Ammon's horn (tissue), 1 donor: ENCODE results near the gene CA7.

Source experiments
- DNase-seq: peaks from one replicate; pipeline ENCODE4 v3.0.0-alpha.2; 2016; ENCODE audit warnings: low spot score

Gene CA7

GRCh38 chr16:66844342-66845079, at the start of gene CA7:
Gene CA7, plus strand, starts transcription at chr16:66844414. Its CDS starts 74 bp downstream, at chr16:66844488.
- DNase-seq, result no peak

- DNase-seq, result no peak
Observed at GRCh38 chr16:66798161-66798560, 46.1 kb upstream of the CA7 start.

DNA sequence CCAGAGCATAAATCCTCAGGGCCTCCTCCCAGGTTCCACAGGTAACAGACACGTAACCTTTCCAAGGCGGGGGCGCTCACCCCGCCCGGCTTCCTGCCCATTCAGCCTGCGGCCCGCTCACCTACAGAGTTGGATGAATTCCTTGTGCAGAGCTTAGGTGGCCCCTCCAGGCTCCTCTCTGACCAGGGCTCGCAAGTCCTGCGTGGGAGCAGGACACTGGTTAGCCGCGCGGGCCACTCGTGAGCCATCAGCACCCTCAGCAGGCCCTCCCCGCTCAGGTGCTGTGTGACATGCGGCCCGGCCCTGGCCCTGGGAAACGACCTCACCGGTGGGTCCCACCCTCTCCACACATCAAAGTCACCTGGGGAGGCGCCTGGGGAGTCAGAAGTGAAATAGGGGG, 43.4 kb upstream of the CA7 start:
- DNase-seq, result no peak

DNA sequence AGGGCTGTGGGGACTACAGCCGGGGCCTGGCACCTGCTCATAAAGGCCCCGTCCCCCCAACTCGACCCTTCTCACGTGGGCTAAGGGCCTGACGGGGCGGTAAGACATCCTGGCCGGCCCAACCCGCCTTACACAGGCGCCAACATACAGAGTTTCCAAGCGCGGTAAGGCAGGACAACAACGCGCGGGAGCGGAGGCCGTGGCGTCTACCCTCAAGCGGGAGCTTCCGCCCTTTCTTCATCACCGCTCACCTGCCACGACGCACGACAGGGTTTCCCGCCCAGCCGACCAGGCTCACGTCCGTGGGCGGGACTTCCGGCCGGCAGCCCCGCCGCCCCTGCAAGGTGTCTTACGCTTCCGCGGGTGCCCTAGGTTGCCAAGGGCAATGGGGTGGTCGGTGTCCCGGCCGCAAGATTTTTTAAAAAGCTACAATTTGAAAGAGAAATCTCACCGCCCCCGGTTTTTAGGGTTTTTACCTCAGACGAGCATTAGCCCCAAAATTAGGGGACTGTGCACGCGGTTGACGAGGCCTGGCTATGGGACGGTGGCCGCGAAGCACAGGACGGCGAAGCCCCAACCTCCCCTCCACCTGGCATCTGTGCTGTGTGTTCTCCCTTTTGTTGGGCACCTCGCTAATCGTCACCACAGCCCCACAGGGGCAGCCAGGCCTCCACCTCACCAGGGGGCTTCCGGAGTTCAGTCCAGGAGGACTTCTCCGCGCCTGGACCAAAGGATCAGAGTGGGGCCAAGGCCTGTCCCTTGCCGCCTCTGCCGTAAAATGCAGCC, 42.7 kb upstream of the CA7 start, which contains the start of gene TERB1:
TSS of gene TERB1 (minus strand) at position 265 of the 786 bp plus-strand sequence. CDS start 4,786 bp downstream, outside the sequence.
- no peak for DNase-seq

- no peak for DNase-seq
Observed at GRCh38 chr16:66802159-66802558, 42.1 kb upstream of the CA7 start.

GRCh38 chr16:66809765-66810164, 34.4 kb upstream of the CA7 start:
- no peak for DNase-seq

DNA sequence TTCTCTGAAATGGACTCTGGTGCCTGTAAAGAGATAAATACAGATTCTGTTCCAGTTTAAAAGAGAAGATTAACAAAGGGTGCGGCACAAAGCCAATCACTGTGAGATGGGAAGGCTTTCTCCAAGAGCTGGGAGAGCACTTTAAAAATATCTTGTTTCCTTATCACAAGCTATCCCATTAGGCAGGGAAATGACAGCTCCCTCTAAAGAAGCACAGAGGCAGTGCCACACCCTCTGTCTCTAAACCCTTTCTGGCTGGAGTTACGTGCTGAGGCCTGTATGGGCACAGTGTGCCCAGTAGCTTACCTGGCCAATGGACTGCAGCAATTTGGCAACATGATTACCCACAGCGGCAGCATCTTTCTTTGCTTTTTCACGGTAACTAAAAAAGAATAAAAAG, 33.8 kb upstream of the CA7 start:
- no peak for DNase-seq

- DNase-seq, result peak; percentile 27
Observed at GRCh38 chr16:66811043-66811442, 33.2 kb upstream of the CA7 start.

DNA sequence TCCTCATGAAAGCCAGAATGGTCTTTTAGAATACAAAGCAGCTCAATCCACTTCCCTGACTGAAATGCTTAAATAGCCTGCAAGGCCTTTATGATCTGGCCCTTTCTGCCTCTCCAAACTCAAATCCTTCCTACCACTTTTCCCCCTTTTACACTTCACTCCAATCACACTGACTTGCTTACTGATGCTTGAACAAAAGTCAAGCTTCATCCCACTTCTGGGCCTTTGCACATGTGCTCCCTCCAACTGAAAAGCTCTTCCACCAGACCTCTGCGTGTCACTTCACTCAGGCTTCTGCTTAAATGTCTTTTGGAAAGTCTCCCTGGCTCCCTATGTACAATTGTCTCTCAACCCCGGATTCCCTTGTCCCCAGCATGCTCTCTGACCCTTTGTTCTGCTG, 29.5 kb upstream of the CA7 start:
- no peak for DNase-seq

DNA sequence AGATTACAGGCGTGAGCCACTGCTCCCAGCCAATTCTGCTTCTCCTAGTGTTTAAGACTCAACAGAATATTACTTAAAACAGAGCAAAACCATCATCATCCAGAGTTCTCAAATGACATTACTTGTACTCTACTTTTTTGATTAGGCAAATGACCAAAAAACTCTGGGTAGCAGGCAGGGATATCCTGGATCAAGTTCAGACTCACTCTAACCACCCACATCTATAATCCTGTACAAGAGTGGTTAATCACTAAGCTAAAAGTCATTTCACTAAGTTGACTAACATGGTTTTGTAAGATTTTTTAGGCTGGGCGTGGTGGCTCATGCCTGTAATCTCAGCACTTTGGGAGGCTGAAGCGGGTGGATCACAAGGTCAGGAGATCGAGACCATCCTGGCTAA, 20.2 kb upstream of the CA7 start:
- no peak for DNase-seq

GRCh38 chr16:66830422-66831404, 13.5 kb upstream of the CA7 start, which contains the start of gene NAE1:
Gene NAE1, minus strand, starts transcription at chr16:66830976. Its CDS starts 77 bp downstream, at chr16:66830899.
- DNase-seq, result peak; percentile 89

GRCh38 chr16:66832190-66832589, 12.0 kb upstream of the CA7 start:
- no peak for DNase-seq

- no peak for DNase-seq
Observed at GRCh38 chr16:66832661-66833305, 11.4 kb upstream of the CA7 start.

DNA sequence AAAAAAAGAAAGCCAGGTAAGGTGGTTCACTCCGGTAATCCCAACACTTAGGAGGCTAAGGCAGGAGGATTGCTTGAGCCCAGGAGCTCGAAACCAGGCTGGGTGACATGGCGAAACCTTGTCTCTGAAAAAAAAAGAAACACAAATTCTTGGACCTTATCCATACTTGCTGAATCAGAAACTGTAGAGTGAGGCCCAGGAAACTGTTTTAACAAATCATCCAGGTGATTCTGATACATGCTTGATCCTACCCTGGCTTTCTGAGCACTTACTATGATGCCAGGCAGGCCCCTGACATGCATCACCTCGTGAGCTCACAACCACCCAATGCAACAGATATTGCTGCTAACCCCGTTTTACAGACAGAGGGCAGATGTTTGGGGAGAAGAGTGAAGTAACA, 9.5 kb upstream of the CA7 start:
- DNase-seq, result no peak

GRCh38 chr16:66840883-66841282, 3.3 kb upstream of the CA7 start:
- DNase-seq, result no peak

DNA sequence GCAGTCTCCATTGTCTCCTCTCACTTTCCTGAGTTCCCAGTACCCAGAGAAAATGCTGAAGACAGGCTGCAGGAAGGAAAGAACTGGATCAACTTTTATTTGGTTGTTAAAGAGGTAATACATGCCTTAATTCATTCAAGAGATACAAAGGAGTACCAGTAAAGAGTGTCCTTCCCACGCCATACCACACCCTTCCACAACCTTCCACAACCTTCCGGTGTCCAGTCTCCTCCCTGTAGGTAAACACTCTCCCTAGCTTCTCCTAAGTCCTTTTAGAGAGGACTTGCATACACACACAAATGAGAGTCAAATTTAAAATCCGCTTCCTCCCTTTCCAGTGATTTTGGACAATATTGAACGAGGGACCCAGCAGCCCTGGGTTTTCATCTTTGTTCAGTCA, 2.8 kb upstream of the CA7 start:
- no peak for DNase-seq

- no peak for DNase-seq
Observed at GRCh38 chr16:66842765-66843164, 1.4 kb upstream of the CA7 start.

GRCh38 chr16:66843191-66843590, 1.0 kb upstream of the CA7 start:
- DNase-seq, result no peak

- no peak for DNase-seq
Observed at GRCh38 chr16:66844009-66844341, 239 bp upstream of the CA7 start.

- no peak for DNase-seq
Observed at GRCh38 chr16:66845080-66845410, 831 bp downstream of the CA7 start.

DNA sequence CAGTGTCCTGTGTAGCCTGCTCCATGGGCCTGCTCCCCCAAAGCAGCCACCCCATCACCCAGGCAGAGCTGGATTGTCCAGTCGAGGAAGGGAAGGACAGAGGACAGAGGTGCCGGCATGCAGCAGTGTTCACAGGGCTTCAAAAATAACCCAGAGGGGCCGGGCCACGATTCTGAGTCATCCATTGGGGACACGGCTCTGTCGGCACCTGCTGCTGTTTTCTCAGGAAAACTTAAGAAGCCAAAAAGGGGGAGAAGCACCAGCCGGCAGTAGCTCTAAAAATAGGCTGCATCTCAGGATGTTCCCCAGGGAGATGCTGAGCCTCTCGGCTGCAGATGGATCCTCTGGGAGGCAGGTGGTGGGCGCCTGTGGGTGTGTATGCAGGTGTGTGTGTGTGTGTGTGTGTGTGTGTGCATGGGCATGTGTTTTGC, 1.6 kb downstream of the CA7 start:
- DNase-seq, result no peak

- DNase-seq, result no peak
Observed at GRCh38 chr16:66846266-66846665, 2.1 kb downstream of the CA7 start.
